Measurements from ENCODE around the gene FUNDC1. TPM values are rescaled to one million over a fixed set of nuclear protein-coding genes. Genes with fewer than 3 reads are reported as not detected.

FUNDC1 gene
- total RNA-seq, 3 donors from 2014 or later: 12.0 to 14.4 (median 13.5) TPM

- intact Hi-C loops (cut with DNase I; ENCODE audit: low total_unique reads): no loop called here
- Histone ChIP-seq H3K36me3 (no peaks in the 10 kb centered on the region), H3K27ac (no peak overlapping the region), H3K4me1 (no peaks in the 10 kb centered on the region), H3K27me3 (peaks cover 0 to 10% of the 10 kb centered on the region in 2 donors), H3K9me3 (no peaks in the 10 kb centered on the region), H3K4me3 (no peak overlapping the region)
- DNase-seq (ENCODE audit: low spot score in 2 of 2): no peak
- no peak for TF ChIP-seq POLR2AphosphoS5 (IDR thresholded peaks at IDR 0.05)
- TF ChIP-seq CTCF (IDR thresholded peaks at IDR 0.05): no peak
- no peak for TF ChIP-seq POLR2A (IDR thresholded peaks at IDR 0.05)
These were observed 39.1 kb downstream of the FUNDC1 start for GRCh38 chrX:44503560-44503959.

- DNase-seq (ENCODE audit: low spot score in 2 of 2): no peak
- Histone ChIP-seq H3K36me3 (no peaks in the 10 kb centered on the region), H3K4me1 (no peaks in the 10 kb centered on the region), H3K27me3 (peaks cover 0 to 13% of the 10 kb centered on the region in 2 donors), H3K4me3 (no peak overlapping the region), H3K9me3 (peaks cover 0 to 5% of the 10 kb centered on the region in 2 donors), H3K27ac (no peak overlapping the region)
- TF ChIP-seq POLR2AphosphoS5 (IDR thresholded peaks at IDR 0.05) (no peak), POLR2A (IDR thresholded peaks at IDR 0.05) (no peak), CTCF (IDR thresholded peaks at IDR 0.05) (no peak)
- intact Hi-C loops (cut with DNase I; ENCODE audit: low total_unique reads): no loop called here
These were observed 47.6 kb downstream of the FUNDC1 start for GRCh38 chrX:44495091-44495490.

GRCh38 chrX:44494357-44494756 lies 48.3 kb downstream of the FUNDC1 start:
- Histone ChIP-seq H3K4me3 (no peak overlapping the region), H3K4me1 (no peaks in the 10 kb centered on the region)

GRCh38 chrX:44489515-44489914 lies 53.1 kb downstream of the FUNDC1 start:
- no peak overlapping the region for H3K27ac ChIP-seq
- H3K27me3 ChIP-seq: peaks cover 0 to 28% of the 10 kb centered on the region in 2 donors
- H3K4me1 ChIP-seq: no peaks in the 10 kb centered on the region
- intact Hi-C loops (cut with DNase I; ENCODE audit: low total_unique reads): no loop called here
- no peak overlapping the region for H3K4me3 ChIP-seq
- no peaks in the 10 kb centered on the region for H3K9me3 ChIP-seq
- TF ChIP-seq POLR2A (IDR thresholded peaks at IDR 0.05) (no peak), POLR2AphosphoS5 (IDR thresholded peaks at IDR 0.05) (no peak), CTCF (IDR thresholded peaks at IDR 0.05) (no peak)
- DNase-seq (ENCODE audit: low spot score in 2 of 2): no peak
- H3K36me3 ChIP-seq: no peaks in the 10 kb centered on the region

More at GRCh38 chrX:44494357-44494756, 48.3 kb downstream of the FUNDC1 start:
- no peak for DNase-seq (ENCODE audit: low spot score in 2 of 2)
- Histone ChIP-seq H3K27me3 (peaks cover 0 to 13% of the 10 kb centered on the region in 2 donors), H3K36me3 (no peaks in the 10 kb centered on the region), H3K9me3 (peaks cover 0 to 5% of the 10 kb centered on the region in 2 donors), H3K27ac (no peak overlapping the region)
- TF ChIP-seq POLR2A (IDR thresholded peaks at IDR 0.05) (no peak), POLR2AphosphoS5 (IDR thresholded peaks at IDR 0.05) (no peak), CTCF (IDR thresholded peaks at IDR 0.05) (no peak)
- intact Hi-C loops (cut with DNase I; ENCODE audit: low total_unique reads): no loop called here

GRCh38 chrX:44484607-44485146 lies 58.0 kb downstream of the FUNDC1 start:
- Histone ChIP-seq H3K27ac (no peak overlapping the region), H3K4me1 (no peaks in the 10 kb centered on the region), H3K36me3 (no peaks in the 10 kb centered on the region), H3K9me3 (no peaks in the 10 kb centered on the region), H3K27me3 (peaks cover 0 to 27% of the 10 kb centered on the region in 2 donors), H3K4me3 (no peak overlapping the region)
- TF ChIP-seq CTCF (IDR thresholded peaks at IDR 0.05) (no peak), POLR2AphosphoS5 (IDR thresholded peaks at IDR 0.05) (no peak), POLR2A (IDR thresholded peaks at IDR 0.05) (no peak)
- intact Hi-C loops (cut with DNase I; ENCODE audit: low total_unique reads): no loop called here
- DNase-seq (ENCODE audit: low spot score in 2 of 2): no peak

All from breast epithelium (tissue), 4 donors.